WTC11 (cell line): Measurements from ENCODE around the gene ICA1L. TPM values are rescaled to one million over a fixed set of nuclear protein-coding genes. Genes with fewer than 3 reads are reported as not detected.

Experiments
- ATAC-seq: fragments of 200-7000 bp; cut with Tn5 transposase; 2 replicates; pipeline ENCODE4 v1.10.0; 2021; ENCODE audit warnings: mild to moderate bottlenecking, moderate library complexity
- CTCF ChIA-PET: fragments of 300-600 bp; sonication (Branson Sonifier 250); formaldehyde crosslinking; loops from one replicate; lab custom pipeline; 2021; ENCODE audit warnings: antibody characterized with exemption; lab: Charles Lee
- POLR2A ChIA-PET: fragments of 350-600 bp; sonication (Branson Sonifier 250); formaldehyde crosslinking; loops from one replicate; lab custom pipeline; 2021; ENCODE audit warnings: antibody characterized with exemption; lab: Charles Lee
- DNase-seq: peaks from one replicate; pipeline ENCODE4 v3.0.0; 2021; ENCODE audit warnings: low spot score
- H3K27ac Mint-ChIP-seq: 2 replicates; pipeline ENCODE4 v1.8.0; 2021; ENCODE audit warnings: mixed read lengths
- H3K27me3 Mint-ChIP-seq: 2 replicates; pipeline ENCODE4 v1.8.0; 2021; ENCODE audit warnings: low read depth, mild to moderate bottlenecking, moderate library complexity, mixed read lengths
- H3K36me3 Mint-ChIP-seq: 2 replicates; pipeline ENCODE4 v1.8.0; 2021; ENCODE audit warnings: mixed read lengths
- H3K4me1 Mint-ChIP-seq: 2 replicates; pipeline ENCODE4 v1.8.0; 2022; ENCODE audit warnings: mixed read lengths
- H3K4me3 Mint-ChIP-seq: 2 replicates; pipeline ENCODE4 v1.8.0; 2021; ENCODE audit warnings: mild to moderate bottlenecking, moderate library complexity, mixed read lengths
- H3K9me3 Mint-ChIP-seq: 2 replicates; pipeline ENCODE4 v1.8.0; 2021; ENCODE audit warnings: mixed read lengths
- CBFB ChIP-seq: sonication (generic); formaldehyde crosslinking; IDR thresholded peaks from 2 replicates; pipeline ENCODE4 v1.8.1; 2022; ENCODE audit warnings: mild to moderate bottlenecking, low read depth, missing genetic modification reagents
- CREB1 ChIP-seq: sonication (generic); formaldehyde crosslinking; IDR thresholded peaks from 2 replicates; pipeline ENCODE4 v1.8.0; 2023; ENCODE audit warnings: mild to moderate bottlenecking, missing genetic modification reagents
- CREM ChIP-seq: sonication (generic); formaldehyde crosslinking; IDR thresholded peaks from 2 replicates; pipeline ENCODE4 v1.8.1; 2022; ENCODE audit warnings: mild to moderate bottlenecking, missing genetic modification reagents, moderate library complexity
- E2F4 ChIP-seq: sonication (generic); formaldehyde crosslinking; IDR thresholded peaks from 2 replicates; pipeline ENCODE4 v1.8.1; 2022; ENCODE audit warnings: low read depth, mild to moderate bottlenecking, moderate library complexity, missing genetic modification reagents, borderline replicate concordance
- ELF4 ChIP-seq: sonication (generic); formaldehyde crosslinking; IDR thresholded peaks from 2 replicates; pipeline ENCODE4 v1.8.1; 2022; ENCODE audit warnings: low read depth, mild to moderate bottlenecking, moderate library complexity, missing genetic modification reagents
- GRHL2 ChIP-seq: fragments of 250-450 bp; sonication (Bioruptor Pico); IDR thresholded peaks from 2 replicates; pipeline ENCODE4 v1.8.0; 2022; ENCODE audit warnings: mild to moderate bottlenecking, moderate library complexity; ENCODE audit not compliant: insufficient replicate concordance, severe bottlenecking
- GTF2I ChIP-seq: fragments of 250-450 bp; sonication (Bioruptor Pico); conservative IDR thresholded peaks from 2 replicates; pipeline ENCODE4 v1.4.0; 2021; ENCODE audit warnings: mild to moderate bottlenecking
- IRF1 ChIP-seq: sonication (generic); formaldehyde crosslinking; IDR thresholded peaks from 2 replicates; pipeline ENCODE4 v1.8.0; 2023; ENCODE audit warnings: missing genetic modification reagents
- IRF2 ChIP-seq: sonication (generic); formaldehyde crosslinking; IDR thresholded peaks from 2 replicates; pipeline ENCODE4 v1.8.0; 2022; ENCODE audit warnings: low read depth, missing genetic modification reagents, borderline replicate concordance
- NFATC4 ChIP-seq: fragments of 250-450 bp; sonication (Bioruptor Pico); IDR thresholded peaks from 2 replicates; pipeline ENCODE4 v1.9.0; 2021; ENCODE audit warnings: mild to moderate bottlenecking
- NFYB ChIP-seq: sonication (generic); formaldehyde crosslinking; conservative IDR thresholded peaks from 2 replicates; pipeline ENCODE4 v1.8.0; 2022; ENCODE audit warnings: low read depth, missing genetic modification reagents
- OVOL2 ChIP-seq: fragments of 250-450 bp; sonication (Bioruptor Pico); IDR thresholded peaks from 2 replicates; pipeline ENCODE4 v1.9.0; 2021; ENCODE audit warnings: mild to moderate bottlenecking, borderline replicate concordance
- SOX15 ChIP-seq: fragments of 250-450 bp; sonication (Bioruptor Pico); IDR thresholded peaks from 2 replicates; pipeline ENCODE4 v1.9.0; 2021; ENCODE audit warnings: mild to moderate bottlenecking
- TCF7 ChIP-seq: sonication (generic); formaldehyde crosslinking; IDR thresholded peaks from 2 replicates; pipeline ENCODE4 v1.8.0; 2022; ENCODE audit warnings: mild to moderate bottlenecking, low read depth, missing genetic modification reagents, moderate library complexity
- TEAD4 ChIP-seq: sonication (generic); formaldehyde crosslinking; IDR thresholded peaks from 2 replicates; pipeline ENCODE4 v1.8.0; 2022; ENCODE audit warnings: mild to moderate bottlenecking, missing genetic modification reagents
- ZNF138 ChIP-seq: sonication (generic); formaldehyde crosslinking; conservative IDR thresholded peaks from 2 replicates; pipeline ENCODE4 v1.8.1; 2022; ENCODE audit warnings: mild to moderate bottlenecking, moderate library complexity, missing genetic modification reagents
- ZNF263 ChIP-seq: sonication (generic); formaldehyde crosslinking; IDR thresholded peaks from 2 replicates; pipeline ENCODE4 v1.8.1; 2022; ENCODE audit warnings: low read depth, mild to moderate bottlenecking, moderate library complexity, missing genetic modification reagents
- ZNF416 ChIP-seq: fragments of 250-450 bp; sonication (Bioruptor Pico); IDR thresholded peaks from 2 replicates; pipeline ENCODE4 v1.9.0; 2021; ENCODE audit warnings: mild to moderate bottlenecking, inconsistent platforms
- ZNF423 ChIP-seq: fragments of 250-450 bp; sonication (Bioruptor Pico); IDR thresholded peaks from 2 replicates; pipeline ENCODE4 v2.1.2; 2022; ENCODE audit warnings: mild to moderate bottlenecking, moderate library complexity
- ZNF512 ChIP-seq: sonication (generic); formaldehyde crosslinking; IDR thresholded peaks from 2 replicates; pipeline ENCODE4 v1.8.1; 2022; ENCODE audit warnings: missing genetic modification reagents, borderline replicate concordance
- ZNF671 ChIP-seq: fragments of 250-450 bp; sonication (Bioruptor Pico); IDR thresholded peaks from 2 replicates; pipeline ENCODE4 v1.8.0; 2021; ENCODE audit warnings: mild to moderate bottlenecking
- total RNA-seq: library from RNA; stranded (reverse); gene quantifications from 3 replicates; pipeline ENCODE4 v1.2.3, GENCODE V29; 2021
- TF ChIP-seq, protein P1 (sequence below): sonication (generic); formaldehyde crosslinking; IDR thresholded peaks from 2 replicates; pipeline ENCODE4 v1.8.0; 2023; ENCODE audit warnings: mild to moderate bottlenecking, missing genetic modification reagents
- TF ChIP-seq, protein P2 (sequence below): sonication (generic); formaldehyde crosslinking; IDR thresholded peaks from 2 replicates; pipeline ENCODE4 v1.8.1; 2023; ENCODE audit warnings: mild to moderate bottlenecking, missing genetic modification reagents, moderate library complexity

The ICA1L gene
- total RNA-seq, 1 experiment from 2014 or later: 3.1 TPM

GRCh38 chr2:202844656-202845055, 26.9 kb downstream of the ICA1L start:
- Mint-ChIP-seq H3K4me1 (no peaks in the 10 kb centered on the region), H3K9me3 (peaks cover 22% of the 10 kb centered on the region), H3K27ac (no peak overlapping the region), H3K4me3 (no peak overlapping the region), H3K27me3 (no peaks in the 10 kb centered on the region), H3K36me3 (no peaks in the 10 kb centered on the region)
- ChIA-PET POLR2A (no interaction called here), CTCF (interaction anchor here (0.6 kb wide), 1 partner anchor 10 kb away, joined by 3 read pairs; no protein-coding TSS in a partner anchor)
- TF ChIP-seq TCF7 (CRISPR knock-in tag): no peak
- no peak for TF ChIP-seq CREB1 (CRISPR knock-in tag)
- TF ChIP-seq ZNF263: no peak
- TF ChIP-seq, protein P1, sequence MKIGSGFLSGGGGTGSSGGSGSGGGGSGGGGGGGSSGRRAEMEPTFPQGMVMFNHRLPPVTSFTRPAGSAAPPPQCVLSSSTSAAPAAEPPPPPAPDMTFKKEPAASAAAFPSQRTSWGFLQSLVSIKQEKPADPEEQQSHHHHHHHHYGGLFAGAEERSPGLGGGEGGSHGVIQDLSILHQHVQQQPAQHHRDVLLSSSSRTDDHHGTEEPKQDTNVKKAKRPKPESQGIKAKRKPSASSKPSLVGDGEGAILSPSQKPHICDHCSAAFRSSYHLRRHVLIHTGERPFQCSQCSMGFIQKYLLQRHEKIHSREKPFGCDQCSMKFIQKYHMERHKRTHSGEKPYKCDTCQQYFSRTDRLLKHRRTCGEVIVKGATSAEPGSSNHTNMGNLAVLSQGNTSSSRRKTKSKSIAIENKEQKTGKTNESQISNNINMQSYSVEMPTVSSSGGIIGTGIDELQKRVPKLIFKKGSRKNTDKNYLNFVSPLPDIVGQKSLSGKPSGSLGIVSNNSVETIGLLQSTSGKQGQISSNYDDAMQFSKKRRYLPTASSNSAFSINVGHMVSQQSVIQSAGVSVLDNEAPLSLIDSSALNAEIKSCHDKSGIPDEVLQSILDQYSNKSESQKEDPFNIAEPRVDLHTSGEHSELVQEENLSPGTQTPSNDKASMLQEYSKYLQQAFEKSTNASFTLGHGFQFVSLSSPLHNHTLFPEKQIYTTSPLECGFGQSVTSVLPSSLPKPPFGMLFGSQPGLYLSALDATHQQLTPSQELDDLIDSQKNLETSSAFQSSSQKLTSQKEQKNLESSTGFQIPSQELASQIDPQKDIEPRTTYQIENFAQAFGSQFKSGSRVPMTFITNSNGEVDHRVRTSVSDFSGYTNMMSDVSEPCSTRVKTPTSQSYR: no peak
- no peak for TF ChIP-seq E2F4 (CRISPR knock-in tag)
- TF ChIP-seq CREM (CRISPR knock-in tag): no peak
- TF ChIP-seq ZNF423 (CRISPR knock-in tag): no peak
- TF ChIP-seq, all 79 proteins: peak for 0
- ATAC-seq: no peak
- DNase-seq: no peak

DNA sequence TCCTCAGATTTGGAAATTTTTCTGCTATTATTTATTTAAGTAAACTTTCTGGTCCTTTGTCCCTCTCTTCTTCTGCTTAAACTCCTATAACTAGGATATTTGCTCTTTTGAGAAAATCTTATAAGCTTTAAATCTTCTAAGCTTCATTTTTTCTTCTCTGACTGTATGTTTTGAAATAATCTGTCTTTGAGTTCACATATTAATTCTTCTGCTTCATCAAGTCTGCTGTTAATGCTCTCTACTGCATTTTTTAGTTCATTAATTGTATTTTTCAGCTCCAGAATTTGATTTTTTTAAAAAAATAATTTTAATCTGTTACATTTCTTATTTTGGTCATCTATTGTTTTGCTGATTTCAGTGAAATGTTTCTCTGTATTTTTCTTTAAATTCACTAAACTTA, 28.9 kb downstream of the ICA1L start:
- Mint-ChIP-seq H3K27me3 (no peaks in the 10 kb centered on the region), H3K36me3 (no peaks in the 10 kb centered on the region), H3K4me3 (no peak overlapping the region), H3K4me1 (no peaks in the 10 kb centered on the region), H3K9me3 (peaks cover 20% of the 10 kb centered on the region), H3K27ac (no peak overlapping the region)
- no peak for TF ChIP-seq GTF2I (CRISPR knock-in tag)
- no peak for TF ChIP-seq TEAD4 (CRISPR knock-in tag)
- no peak for TF ChIP-seq NFATC4 (CRISPR knock-in tag)
- no peak for TF ChIP-seq ZNF138 (CRISPR knock-in tag)
- no peak for ATAC-seq
- ChIA-PET CTCF (no interaction called here), POLR2A (no interaction called here)
- DNase-seq: no peak

DNA sequence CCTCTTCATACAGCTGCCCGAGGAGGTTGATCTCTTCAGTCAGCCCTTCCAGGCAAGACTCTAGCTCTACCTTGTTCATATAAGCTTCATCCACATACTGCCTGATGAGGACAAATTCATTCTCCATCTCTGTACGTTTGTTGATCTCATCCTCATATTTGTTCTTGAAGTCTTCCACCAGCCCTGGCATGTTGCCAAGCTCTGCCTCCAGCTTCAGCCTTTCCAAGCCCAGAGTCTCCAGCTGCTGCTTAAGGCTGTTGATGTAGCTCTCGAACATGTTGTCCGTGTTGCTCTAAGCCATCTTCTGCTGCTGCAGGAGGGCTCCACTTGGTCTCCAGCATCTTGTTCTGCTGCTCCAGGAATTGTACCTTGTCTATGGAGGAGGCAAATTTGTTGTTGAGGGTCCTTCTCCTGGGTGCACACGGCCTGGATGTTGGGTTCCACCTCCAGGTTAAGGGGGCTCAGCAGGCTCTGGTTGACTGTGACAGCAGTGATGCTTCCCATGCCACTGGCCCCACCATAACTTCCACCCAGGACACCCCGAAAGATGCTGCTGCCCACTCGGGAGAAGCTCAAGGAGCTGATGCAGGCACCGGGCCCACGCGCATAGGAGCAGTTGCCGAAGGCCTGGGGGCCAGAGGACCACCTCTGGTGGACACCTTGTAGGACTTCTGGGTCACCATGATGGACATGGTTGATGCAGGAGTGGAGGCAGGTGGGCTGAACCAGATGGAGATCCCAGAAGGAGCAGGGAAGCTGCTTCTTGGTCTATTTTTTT, 30.3 kb downstream of the ICA1L start:
- Mint-ChIP-seq H3K9me3 (peaks cover 19% of the 10 kb centered on the region), H3K27me3 (no peaks in the 10 kb centered on the region), H3K4me1 (no peaks in the 10 kb centered on the region), H3K4me3 (no peak overlapping the region), H3K27ac (no peak overlapping the region), H3K36me3 (no peaks in the 10 kb centered on the region)
- ChIA-PET CTCF (no interaction called here), POLR2A (interaction anchor here (0.7 kb wide), 1 partner anchor 423 kb away, joined by 3 read pairs; no protein-coding TSS in a partner anchor)
- ATAC-seq: no peak
- no peak for DNase-seq
- TF ChIP-seq ZNF416 (CRISPR knock-in tag): no peak
- TF ChIP-seq, protein P2, sequence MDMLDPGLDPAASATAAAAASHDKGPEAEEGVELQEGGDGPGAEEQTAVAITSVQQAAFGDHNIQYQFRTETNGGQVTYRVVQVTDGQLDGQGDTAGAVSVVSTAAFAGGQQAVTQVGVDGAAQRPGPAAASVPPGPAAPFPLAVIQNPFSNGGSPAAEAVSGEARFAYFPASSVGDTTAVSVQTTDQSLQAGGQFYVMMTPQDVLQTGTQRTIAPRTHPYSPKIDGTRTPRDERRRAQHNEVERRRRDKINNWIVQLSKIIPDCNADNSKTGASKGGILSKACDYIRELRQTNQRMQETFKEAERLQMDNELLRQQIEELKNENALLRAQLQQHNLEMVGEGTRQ: no peak
- TF ChIP-seq TEAD4 (CRISPR knock-in tag): no peak
- no peak for TF ChIP-seq IRF2 (CRISPR knock-in tag)
- TF ChIP-seq OVOL2 (CRISPR knock-in tag): no peak
- no peak for TF ChIP-seq ELF4 (CRISPR knock-in tag)
- no peak for TF ChIP-seq CBFB
- TF ChIP-seq ZNF512 (CRISPR knock-in tag): no peak
- TF ChIP-seq GRHL2: no peak
- TF ChIP-seq IRF1 (CRISPR knock-in tag): no peak
- no peak for TF ChIP-seq NFYB (CRISPR knock-in tag)
- no peak for TF ChIP-seq ZNF671 (CRISPR knock-in tag)
- TF ChIP-seq SOX15 (CRISPR knock-in tag): no peak
- TF ChIP-seq, all 79 proteins: peak for 0
